GM23338 (cell line): ENCODE measurements around the gene RIPK4. TPM values are rescaled to one million over a fixed set of nuclear protein-coding genes. Genes with fewer than 3 reads are reported as not detected.

Source experiments
- ATAC-seq: fragments of 200-7000 bp; cut with Tn5 transposase; 3 replicates; pipeline ENCODE4 v1.9.1; 2020
- DNase-seq: peaks from one replicate; pipeline ENCODE4 v3.0.0-alpha.2; 2015; ENCODE audit warnings: low spot score
- H2AFZ ChIP-seq: fragments of 200-600 bp; sonication (generic); 2 replicates; pipeline ENCODE4 v1.8.0; 2016; ENCODE audit warnings: antibody characterized with exemption, mild to moderate bottlenecking, moderate library complexity
- H3F3A ChIP-seq: fragments of 200-600 bp; sonication (generic); replicated peaks from 2 replicates; pipeline ENCODE4 v1.8.0; 2017; ENCODE audit warnings: antibody characterized with exemption, mixed run types, low read depth
- H3K27ac ChIP-seq: fragments of 200-600 bp; sonication (generic); 2 replicates; pipeline ENCODE4 v1.6.1; 2016; ENCODE audit warnings: low read depth
- H3K27me3 ChIP-seq: fragments of 200-600 bp; sonication (generic); 2 replicates; pipeline ENCODE4 v1.8.0; 2016; ENCODE audit warnings: mild to moderate bottlenecking, mixed run types, moderate library complexity; ENCODE audit not compliant: insufficient read depth
- H3K36me3 ChIP-seq: fragments of 200-600 bp; sonication (generic); 2 replicates; pipeline ENCODE4 v1.8.0; 2016; ENCODE audit warnings: mild to moderate bottlenecking; ENCODE audit not compliant: insufficient read depth
- H3K4me1 ChIP-seq: fragments of 200-600 bp; sonication (generic); 2 replicates; pipeline ENCODE4 v1.8.0; 2016; ENCODE audit warnings: mild to moderate bottlenecking, moderate library complexity; ENCODE audit not compliant: insufficient read depth
- H3K4me2 ChIP-seq: fragments of 200-600 bp; sonication (generic); 2 replicates; pipeline ENCODE4 v1.7.1; 2017; ENCODE audit warnings: mixed run types
- H3K4me3 ChIP-seq: fragments of 200-600 bp; sonication (generic); 2 replicates; pipeline ENCODE4 v1.6.1; 2016; ENCODE audit warnings: mixed run types
- H3K79me2 ChIP-seq: fragments of 200-600 bp; sonication (generic); replicated peaks from 2 replicates; pipeline ENCODE4 v1.8.0; 2017; ENCODE audit warnings: mild to moderate bottlenecking; ENCODE audit not compliant: insufficient read depth
- H3K9me2 ChIP-seq: fragments of 200-600 bp; sonication (generic); 2 replicates; pipeline ENCODE4 v1.8.0; 2017; ENCODE audit not compliant: insufficient read depth
- H4K20me1 ChIP-seq: fragments of 200-600 bp; sonication (generic); replicated peaks from 2 replicates; pipeline ENCODE4 v1.8.0; 2017; ENCODE audit warnings: mild to moderate bottlenecking; ENCODE audit not compliant: insufficient read depth
- H3K27ac Mint-ChIP-seq: 2 replicates; pipeline ENCODE4 v1.8.0; 2020; ENCODE audit warnings: inconsistent platforms, mild to moderate bottlenecking, moderate library complexity, mixed read lengths
- H3K27me3 Mint-ChIP-seq: 3 replicates; pipeline ENCODE4 v1.8.0; 2022; ENCODE audit warnings: low read depth, mild to moderate bottlenecking, moderate library complexity, mixed read lengths, inconsistent platforms; ENCODE audit not compliant: insufficient read depth, poor library complexity
- H3K36me3 Mint-ChIP-seq: 3 replicates; pipeline ENCODE4 v1.8.0; 2021; ENCODE audit warnings: low read depth, mild to moderate bottlenecking, inconsistent platforms, moderate library complexity, mixed read lengths
- H3K4me1 Mint-ChIP-seq: 3 replicates; pipeline ENCODE4 v1.8.0; 2020; ENCODE audit warnings: mild to moderate bottlenecking, inconsistent platforms, mixed read lengths
- H3K4me3 Mint-ChIP-seq: 3 replicates; pipeline ENCODE4 v1.8.0; 2021; ENCODE audit warnings: moderate library complexity, mild to moderate bottlenecking, inconsistent platforms, mixed read lengths
- H3K9me3 Mint-ChIP-seq: 3 replicates; pipeline ENCODE4 v1.8.0; 2020; ENCODE audit warnings: moderate library complexity, mild to moderate bottlenecking, inconsistent platforms, mixed read lengths
- CREB1 ChIP-seq: fragments of 250-450 bp; sonication (Bioruptor Pico); IDR thresholded peaks from 2 replicates; pipeline ENCODE4 v1.5.0; 2020; ENCODE audit warnings: low read depth, mild to moderate bottlenecking, moderate library complexity
- EZH2 ChIP-seq: fragments of 200-600 bp; sonication (generic); IDR thresholded peaks from one replicate; pipeline ENCODE4 v1.8.0; 2017; ENCODE audit warnings: antibody characterized with exemption, mild to moderate bottlenecking, low read depth; ENCODE audit not compliant: unreplicated experiment
- EZH2phosphoT487 ChIP-seq: fragments of 200-600 bp; sonication (generic); IDR thresholded peaks from one replicate; pipeline ENCODE4 v1.8.1; 2018; ENCODE audit warnings: antibody characterized with exemption; ENCODE audit not compliant: unreplicated experiment
- JUNB ChIP-seq: IDR thresholded peaks from one replicate; pipeline ENCODE4 v1.6.1; 2016; ENCODE audit warnings: antibody characterized with exemption; ENCODE audit not compliant: unreplicated experiment
- NANOG ChIP-seq: IDR thresholded peaks from 2 replicates; pipeline ENCODE4 v1.6.1; 2016; ENCODE audit warnings: antibody characterized with exemption, borderline replicate concordance
- POLR2AphosphoS5 ChIP-seq: IDR thresholded peaks from 2 replicates; pipeline ENCODE4 v1.6.1; 2016; ENCODE audit warnings: antibody characterized with exemption, low read depth
- STAT1 ChIP-seq: IDR thresholded peaks from one replicate; pipeline ENCODE4 v1.6.1; 2016; ENCODE audit warnings: antibody characterized with exemption; ENCODE audit not compliant: unreplicated experiment
- ZNF114 ChIP-seq: fragments of 250-450 bp; sonication (Bioruptor Pico); IDR thresholded peaks from 2 replicates; pipeline ENCODE4 v1.5.0; 2020; ENCODE audit warnings: mild to moderate bottlenecking, moderate library complexity
- ZNF331 ChIP-seq: fragments of 250-450 bp; sonication (Bioruptor Pico); IDR thresholded peaks from 2 replicates; pipeline ENCODE4 v1.5.0; 2020; ENCODE audit warnings: low read depth, mild to moderate bottlenecking, moderate library complexity
- polyA plus RNA-seq: library from polyadenylated mRNA; unstranded; fragments of >200 nt; fragmentation: Nextera tagmentation; extraction: Ambion mirVana; gene quantifications from 2 replicates; pipeline ENCODE4 v1.2.1, GENCODE V29; 2016
- total RNA-seq: library from RNA; depleted of rRNA; stranded (reverse); fragments of >200 nt; shearing (Covaris generic); gene quantifications from 2 replicates; pipeline ENCODE4 v1.2.3, GENCODE V29; 2014
- TF ChIP-seq, protein P1 (sequence below): fragments of 250-450 bp; sonication (Bioruptor Pico); IDR thresholded peaks from 2 replicates; pipeline ENCODE4 v1.5.0; 2020; ENCODE audit warnings: mild to moderate bottlenecking, moderate library complexity
- TF ChIP-seq, protein P2 (sequence below): IDR thresholded peaks from 2 replicates; pipeline ENCODE4 v1.6.1; 2016; ENCODE audit warnings: antibody characterized with exemption
- TF ChIP-seq, protein P3 (sequence below): IDR thresholded peaks from one replicate; pipeline ENCODE4 v1.6.1; 2018; ENCODE audit warnings: antibody characterized with exemption; ENCODE audit not compliant: unreplicated experiment
- TF ChIP-seq, protein P4 (sequence below), 2 experiments: fragments of 200-600 bp in 1 of 2; sonication (generic) in 1 of 2; conservative IDR thresholded peaks; 2 replicates each; pipeline versions ENCODE4 v1.5.1 to v1.6.1; 2016 to 2017; ENCODE audit warnings: antibody characterized with exemption in 2 of 2, low read depth in 2 of 2, mild to moderate bottlenecking in 2 of 2, moderate library complexity in 1 of 2

The RIPK4 gene
- total and polyA plus RNA-seq, 2 experiments from 2014 or later = 2.5 to 9.9 TPM

DNA sequence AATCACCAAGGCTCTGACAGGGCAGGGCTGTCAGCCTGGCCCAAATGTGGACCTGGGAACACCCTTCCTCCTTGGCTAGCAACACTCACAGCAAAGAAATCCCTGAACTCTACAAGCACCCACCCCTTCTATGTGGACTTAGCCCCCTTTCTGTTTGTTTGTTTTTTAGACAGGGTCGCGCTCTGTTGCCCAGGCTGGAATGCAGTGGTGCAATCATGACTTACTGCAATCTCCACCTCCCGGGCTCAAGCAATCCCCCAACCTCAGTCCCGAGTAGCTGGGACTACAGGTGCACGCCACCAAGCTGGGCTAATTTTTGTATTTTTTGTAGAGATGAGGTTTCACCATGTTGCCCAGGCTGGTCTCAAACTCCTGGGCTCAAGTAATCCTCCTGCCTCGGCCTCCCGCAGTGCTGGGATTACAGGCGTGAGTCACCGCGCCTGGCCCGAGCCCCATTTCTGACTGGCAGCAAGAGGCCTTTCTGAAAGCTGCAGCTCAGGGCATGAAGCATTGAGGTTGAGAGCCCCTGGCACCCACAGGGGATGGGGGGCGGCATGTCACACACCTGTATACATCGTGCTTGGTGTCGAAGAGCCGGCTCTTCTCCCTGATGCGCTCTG is 16.2 kb downstream of the RIPK4 start:
- Histone ChIP-seq H2AFZ (no peak overlapping the region), H3F3A (0 out of 2 replicates have a peak, but pooled peaks cover 3% of the 10 kb centered on the region), H3K9me2 (no peaks in the 10 kb centered on the region), H3K27me3 (no peaks in the 10 kb centered on the region), H3K36me3 (no peaks in the 10 kb centered on the region), H3K4me3 (no peak overlapping the region), H3K79me2 (peaks cover 9% of the 10 kb centered on the region; the same call in 1 of the 2 replicates), H3K27ac (no peak overlapping the region), H3K4me1 (peaks cover 28% of the 10 kb centered on the region), H4K20me1 (peaks cover 11% of the 10 kb centered on the region), H3K4me2 (no peak overlapping the region)
- H3K9me3 Mint-ChIP-seq = no peaks in the 10 kb centered on the region
- H3K4me3 Mint-ChIP-seq = no peak overlapping the region
- H3K27ac Mint-ChIP-seq = no peak overlapping the region
- peaks cover 52% of the 10 kb centered on the region for H3K4me1 Mint-ChIP-seq
- no peak for TF ChIP-seq EZH2phosphoT487
- TF ChIP-seq, protein P1, sequence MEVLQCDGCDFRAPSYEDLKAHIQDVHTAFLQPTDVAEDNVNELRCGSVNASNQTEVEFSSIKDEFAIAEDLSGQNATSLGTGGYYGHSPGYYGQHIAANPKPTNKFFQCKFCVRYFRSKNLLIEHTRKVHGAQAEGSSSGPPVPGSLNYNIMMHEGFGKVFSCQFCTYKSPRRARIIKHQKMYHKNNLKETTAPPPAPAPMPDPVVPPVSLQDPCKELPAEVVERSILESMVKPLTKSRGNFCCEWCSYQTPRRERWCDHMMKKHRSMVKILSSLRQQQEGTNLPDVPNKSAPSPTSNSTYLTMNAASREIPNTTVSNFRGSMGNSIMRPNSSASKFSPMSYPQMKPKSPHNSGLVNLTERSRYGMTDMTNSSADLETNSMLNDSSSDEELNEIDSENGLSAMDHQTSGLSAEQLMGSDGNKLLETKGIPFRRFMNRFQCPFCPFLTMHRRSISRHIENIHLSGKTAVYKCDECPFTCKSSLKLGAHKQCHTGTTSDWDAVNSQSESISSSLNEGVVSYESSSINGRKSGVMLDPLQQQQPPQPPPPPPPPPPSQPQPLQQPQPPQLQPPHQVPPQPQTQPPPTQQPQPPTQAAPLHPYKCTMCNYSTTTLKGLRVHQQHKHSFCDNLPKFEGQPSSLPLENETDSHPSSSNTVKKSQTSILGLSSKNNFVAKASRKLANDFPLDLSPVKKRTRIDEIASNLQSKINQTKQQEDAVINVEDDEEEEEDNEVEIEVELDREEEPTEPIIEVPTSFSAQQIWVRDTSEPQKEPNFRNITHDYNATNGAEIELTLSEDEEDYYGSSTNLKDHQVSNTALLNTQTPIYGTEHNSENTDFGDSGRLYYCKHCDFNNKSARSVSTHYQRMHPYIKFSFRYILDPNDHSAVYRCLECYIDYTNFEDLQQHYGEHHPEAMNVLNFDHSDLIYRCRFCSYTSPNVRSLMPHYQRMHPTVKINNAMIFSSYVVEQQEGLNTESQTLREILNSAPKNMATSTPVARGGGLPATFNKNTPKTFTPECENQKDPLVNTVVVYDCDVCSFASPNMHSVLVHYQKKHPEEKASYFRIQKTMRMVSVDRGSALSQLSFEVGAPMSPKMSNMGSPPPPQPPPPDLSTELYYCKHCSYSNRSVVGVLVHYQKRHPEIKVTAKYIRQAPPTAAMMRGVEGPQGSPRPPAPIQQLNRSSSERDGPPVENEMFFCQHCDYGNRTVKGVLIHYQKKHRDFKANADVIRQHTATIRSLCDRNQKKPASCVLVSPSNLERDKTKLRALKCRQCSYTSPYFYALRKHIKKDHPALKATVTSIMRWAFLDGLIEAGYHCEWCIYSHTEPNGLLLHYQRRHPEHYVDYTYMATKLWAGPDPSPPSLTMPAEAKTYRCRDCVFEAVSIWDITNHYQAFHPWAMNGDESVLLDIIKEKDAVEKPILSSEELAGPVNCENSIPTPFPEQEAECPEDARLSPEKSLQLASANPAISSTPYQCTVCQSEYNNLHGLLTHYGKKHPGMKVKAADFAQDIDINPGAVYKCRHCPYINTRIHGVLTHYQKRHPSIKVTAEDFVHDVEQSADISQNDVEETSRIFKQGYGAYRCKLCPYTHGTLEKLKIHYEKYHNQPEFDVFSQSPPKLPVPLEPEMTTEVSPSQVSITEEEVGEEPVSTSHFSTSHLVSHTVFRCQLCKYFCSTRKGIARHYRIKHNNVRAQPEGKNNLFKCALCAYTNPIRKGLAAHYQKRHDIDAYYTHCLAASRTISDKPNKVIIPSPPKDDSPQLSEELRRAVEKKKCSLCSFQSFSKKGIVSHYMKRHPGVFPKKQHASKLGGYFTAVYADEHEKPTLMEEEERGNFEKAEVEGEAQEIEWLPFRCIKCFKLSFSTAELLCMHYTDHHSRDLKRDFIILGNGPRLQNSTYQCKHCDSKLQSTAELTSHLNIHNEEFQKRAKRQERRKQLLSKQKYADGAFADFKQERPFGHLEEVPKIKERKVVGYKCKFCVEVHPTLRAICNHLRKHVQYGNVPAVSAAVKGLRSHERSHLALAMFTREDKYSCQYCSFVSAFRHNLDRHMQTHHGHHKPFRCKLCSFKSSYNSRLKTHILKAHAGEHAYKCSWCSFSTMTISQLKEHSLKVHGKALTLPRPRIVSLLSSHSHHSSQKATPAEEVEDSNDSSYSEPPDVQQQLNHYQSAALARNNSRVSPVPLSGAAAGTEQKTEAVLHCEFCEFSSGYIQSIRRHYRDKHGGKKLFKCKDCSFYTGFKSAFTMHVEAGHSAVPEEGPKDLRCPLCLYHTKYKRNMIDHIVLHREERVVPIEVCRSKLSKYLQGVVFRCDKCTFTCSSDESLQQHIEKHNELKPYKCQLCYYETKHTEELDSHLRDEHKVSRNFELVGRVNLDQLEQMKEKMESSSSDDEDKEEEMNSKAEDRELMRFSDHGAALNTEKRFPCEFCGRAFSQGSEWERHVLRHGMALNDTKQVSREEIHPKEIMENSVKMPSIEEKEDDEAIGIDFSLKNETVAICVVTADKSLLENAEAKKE (CRISPR knock-in tag) = no peak
- TF ChIP-seq JUNB = no peak
- TF ChIP-seq, protein P2, sequence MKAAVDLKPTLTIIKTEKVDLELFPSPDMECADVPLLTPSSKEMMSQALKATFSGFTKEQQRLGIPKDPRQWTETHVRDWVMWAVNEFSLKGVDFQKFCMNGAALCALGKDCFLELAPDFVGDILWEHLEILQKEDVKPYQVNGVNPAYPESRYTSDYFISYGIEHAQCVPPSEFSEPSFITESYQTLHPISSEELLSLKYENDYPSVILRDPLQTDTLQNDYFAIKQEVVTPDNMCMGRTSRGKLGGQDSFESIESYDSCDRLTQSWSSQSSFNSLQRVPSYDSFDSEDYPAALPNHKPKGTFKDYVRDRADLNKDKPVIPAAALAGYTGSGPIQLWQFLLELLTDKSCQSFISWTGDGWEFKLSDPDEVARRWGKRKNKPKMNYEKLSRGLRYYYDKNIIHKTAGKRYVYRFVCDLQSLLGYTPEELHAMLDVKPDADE = no peak
- no peak for TF ChIP-seq EZH2
- TF ChIP-seq, protein P3, sequence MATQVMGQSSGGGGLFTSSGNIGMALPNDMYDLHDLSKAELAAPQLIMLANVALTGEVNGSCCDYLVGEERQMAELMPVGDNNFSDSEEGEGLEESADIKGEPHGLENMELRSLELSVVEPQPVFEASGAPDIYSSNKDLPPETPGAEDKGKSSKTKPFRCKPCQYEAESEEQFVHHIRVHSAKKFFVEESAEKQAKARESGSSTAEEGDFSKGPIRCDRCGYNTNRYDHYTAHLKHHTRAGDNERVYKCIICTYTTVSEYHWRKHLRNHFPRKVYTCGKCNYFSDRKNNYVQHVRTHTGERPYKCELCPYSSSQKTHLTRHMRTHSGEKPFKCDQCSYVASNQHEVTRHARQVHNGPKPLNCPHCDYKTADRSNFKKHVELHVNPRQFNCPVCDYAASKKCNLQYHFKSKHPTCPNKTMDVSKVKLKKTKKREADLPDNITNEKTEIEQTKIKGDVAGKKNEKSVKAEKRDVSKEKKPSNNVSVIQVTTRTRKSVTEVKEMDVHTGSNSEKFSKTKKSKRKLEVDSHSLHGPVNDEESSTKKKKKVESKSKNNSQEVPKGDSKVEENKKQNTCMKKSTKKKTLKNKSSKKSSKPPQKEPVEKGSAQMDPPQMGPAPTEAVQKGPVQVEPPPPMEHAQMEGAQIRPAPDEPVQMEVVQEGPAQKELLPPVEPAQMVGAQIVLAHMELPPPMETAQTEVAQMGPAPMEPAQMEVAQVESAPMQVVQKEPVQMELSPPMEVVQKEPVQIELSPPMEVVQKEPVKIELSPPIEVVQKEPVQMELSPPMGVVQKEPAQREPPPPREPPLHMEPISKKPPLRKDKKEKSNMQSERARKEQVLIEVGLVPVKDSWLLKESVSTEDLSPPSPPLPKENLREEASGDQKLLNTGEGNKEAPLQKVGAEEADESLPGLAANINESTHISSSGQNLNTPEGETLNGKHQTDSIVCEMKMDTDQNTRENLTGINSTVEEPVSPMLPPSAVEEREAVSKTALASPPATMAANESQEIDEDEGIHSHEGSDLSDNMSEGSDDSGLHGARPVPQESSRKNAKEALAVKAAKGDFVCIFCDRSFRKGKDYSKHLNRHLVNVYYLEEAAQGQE = no peak
- no peak for TF ChIP-seq ZNF331 (CRISPR knock-in tag)
- no peak for TF ChIP-seq NANOG
- TF ChIP-seq POLR2AphosphoS5 = no peak
- no peak for TF ChIP-seq ZNF114 (CRISPR knock-in tag)
- no peak for TF ChIP-seq STAT1
- TF ChIP-seq CREB1 (CRISPR knock-in tag) = no peak
- TF ChIP-seq, protein P4, sequence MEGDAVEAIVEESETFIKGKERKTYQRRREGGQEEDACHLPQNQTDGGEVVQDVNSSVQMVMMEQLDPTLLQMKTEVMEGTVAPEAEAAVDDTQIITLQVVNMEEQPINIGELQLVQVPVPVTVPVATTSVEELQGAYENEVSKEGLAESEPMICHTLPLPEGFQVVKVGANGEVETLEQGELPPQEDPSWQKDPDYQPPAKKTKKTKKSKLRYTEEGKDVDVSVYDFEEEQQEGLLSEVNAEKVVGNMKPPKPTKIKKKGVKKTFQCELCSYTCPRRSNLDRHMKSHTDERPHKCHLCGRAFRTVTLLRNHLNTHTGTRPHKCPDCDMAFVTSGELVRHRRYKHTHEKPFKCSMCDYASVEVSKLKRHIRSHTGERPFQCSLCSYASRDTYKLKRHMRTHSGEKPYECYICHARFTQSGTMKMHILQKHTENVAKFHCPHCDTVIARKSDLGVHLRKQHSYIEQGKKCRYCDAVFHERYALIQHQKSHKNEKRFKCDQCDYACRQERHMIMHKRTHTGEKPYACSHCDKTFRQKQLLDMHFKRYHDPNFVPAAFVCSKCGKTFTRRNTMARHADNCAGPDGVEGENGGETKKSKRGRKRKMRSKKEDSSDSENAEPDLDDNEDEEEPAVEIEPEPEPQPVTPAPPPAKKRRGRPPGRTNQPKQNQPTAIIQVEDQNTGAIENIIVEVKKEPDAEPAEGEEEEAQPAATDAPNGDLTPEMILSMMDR (conservative IDR thresholded peaks at IDR 0.05; ENCODE audit: low read depth in 2 of 2) = no peak
- H3K27me3 Mint-ChIP-seq = peaks cover 19% of the 10 kb centered on the region
- ATAC-seq = no peak
- H3K36me3 Mint-ChIP-seq = peaks cover 17% of the 10 kb centered on the region
- no peak for DNase-seq
